ENCODE data around the gene BRD1.

Gene BRD1

DNA sequence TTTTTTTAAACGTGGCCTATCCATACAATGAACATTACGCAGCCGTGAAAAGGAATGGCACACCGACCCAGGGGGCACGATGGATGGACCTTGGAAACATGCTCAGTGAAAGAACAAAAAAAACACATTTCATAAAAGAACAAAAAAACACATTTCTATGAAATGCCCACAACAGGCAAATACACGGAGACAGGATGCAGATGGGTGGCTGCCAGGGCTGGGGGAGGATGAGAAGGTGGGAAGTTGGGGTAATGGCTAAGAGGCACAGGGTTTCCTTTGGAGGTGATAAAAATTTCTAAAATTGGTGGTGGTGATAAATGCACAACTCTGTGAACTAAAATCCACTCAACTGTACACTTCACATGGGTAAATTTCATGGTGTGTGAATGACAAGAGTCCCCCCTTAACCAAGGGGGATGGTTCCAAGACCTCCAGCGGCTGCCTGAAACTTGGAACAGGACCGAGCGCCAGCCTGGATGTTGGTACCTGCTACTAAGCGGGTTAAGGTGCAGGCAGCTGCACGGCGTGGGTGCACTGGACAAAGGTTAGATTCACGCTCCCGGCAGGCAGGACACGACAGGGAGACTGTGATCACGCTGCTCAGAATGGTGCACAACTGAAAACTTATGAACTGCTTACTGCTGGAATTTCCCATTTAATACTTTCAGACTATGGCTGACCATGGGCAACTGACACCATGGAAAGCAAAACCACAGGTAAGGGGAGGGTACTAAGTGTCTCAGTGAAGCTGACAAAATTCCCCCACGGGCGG lies 16.5 kb downstream of the BRD1 start:
- peak overlapping the region; percentile 5; the same call in 1 of the 2 replicates for H3K4me3 ChIP-seq (ENCODE audit: low read length)
- no peak for TF ChIP-seq ZNF274 (IDR thresholded peaks at IDR 0.05; ENCODE audit: low read depth, low read length)

- H3K4me3 ChIP-seq (ENCODE audit: low read length) = no peak overlapping the region
- no peak for TF ChIP-seq ZNF274 (IDR thresholded peaks at IDR 0.05; ENCODE audit: low read depth, low read length)
Observed at GRCh38 chr22:49810363-49811019, 17.2 kb downstream of the BRD1 start.

DNA sequence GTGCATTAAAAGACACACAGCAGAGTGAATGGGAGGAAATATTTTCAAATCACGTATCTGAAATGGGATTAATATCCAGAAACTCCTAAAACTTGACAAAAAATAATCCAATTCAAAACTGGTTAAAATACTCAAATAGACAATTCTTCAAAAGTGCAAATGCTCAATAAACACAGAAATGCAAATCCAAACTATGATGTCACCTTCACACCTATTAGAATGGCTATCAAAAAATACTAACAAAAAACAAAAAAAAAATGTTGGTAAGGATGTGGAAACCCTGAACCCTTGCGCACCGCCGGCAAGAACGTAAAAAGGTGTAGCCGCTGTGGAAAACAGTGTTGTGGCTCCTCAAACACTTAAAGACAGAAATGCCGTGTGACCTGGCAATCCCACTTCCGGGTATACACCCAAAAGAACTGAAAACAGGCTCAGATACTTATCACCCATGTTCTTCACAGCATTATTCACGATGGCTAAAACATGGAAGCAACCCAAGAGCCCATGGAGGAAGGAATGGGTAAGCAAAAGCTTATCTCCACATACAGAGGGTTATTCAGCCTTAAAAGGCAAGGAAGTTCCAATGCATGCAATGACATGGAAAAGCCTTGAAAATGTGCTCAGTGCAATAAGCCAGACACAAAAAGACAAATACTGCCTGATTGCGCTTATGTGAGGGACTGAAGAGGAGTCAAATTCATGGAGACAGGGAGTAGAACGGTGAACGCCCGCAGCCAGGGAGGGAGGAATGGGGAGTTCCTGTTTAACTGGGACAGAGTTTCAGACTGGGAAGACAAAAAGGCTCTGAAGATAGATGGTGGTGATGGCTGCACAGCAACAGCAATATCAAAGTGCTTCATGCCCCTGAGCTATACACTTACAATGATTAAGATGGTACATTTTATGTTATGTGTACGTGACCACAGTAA lies 19.6 kb downstream of the BRD1 start:
- H3K4me3 ChIP-seq (ENCODE audit: low read length) = no peak overlapping the region
- no peak for TF ChIP-seq ZNF274 (IDR thresholded peaks at IDR 0.05; ENCODE audit: low read depth, low read length)

- TF ChIP-seq ZNF274 (IDR thresholded peaks at IDR 0.05; ENCODE audit: low read depth, low read length) = no peak
- H3K4me3 ChIP-seq (ENCODE audit: low read length) = no peak overlapping the region
Observed at GRCh38 chr22:49807129-49807528, 20.5 kb downstream of the BRD1 start.

- no peak overlapping the region for H3K4me3 ChIP-seq (ENCODE audit: low read length)
- no peak for TF ChIP-seq ZNF274 (IDR thresholded peaks at IDR 0.05; ENCODE audit: low read depth, low read length)
Observed at GRCh38 chr22:49803737-49804375, 23.8 kb downstream of the BRD1 start.

DNA sequence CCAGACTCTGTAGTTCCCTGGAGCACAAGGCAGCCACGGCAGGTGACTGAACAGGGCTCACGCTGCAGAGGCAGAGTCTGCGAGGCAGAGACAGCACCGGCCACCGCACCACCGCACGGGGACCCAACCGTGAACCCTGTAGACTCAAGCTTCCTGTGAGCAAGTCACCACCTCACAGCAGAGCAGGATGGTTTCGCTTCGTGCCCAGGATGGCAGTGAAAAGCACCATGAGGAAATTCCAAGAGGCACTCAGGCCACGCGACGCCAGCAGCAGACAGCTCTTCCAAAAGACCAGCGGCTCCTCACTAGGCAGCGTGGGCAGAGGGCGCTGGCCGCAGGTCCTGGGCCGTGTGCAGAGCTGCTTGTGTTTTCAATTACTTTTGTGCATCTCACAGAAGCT lies 24.5 kb downstream of the BRD1 start:
- no peak for TF ChIP-seq ZNF274 (IDR thresholded peaks at IDR 0.05; ENCODE audit: low read depth, low read length)
- H3K4me3 ChIP-seq (ENCODE audit: low read length) = no peak overlapping the region

GRCh38 chr22:49801391-49802060 lies 26.1 kb downstream of the BRD1 start:
- TF ChIP-seq ZNF274 (IDR thresholded peaks at IDR 0.05; ENCODE audit: low read depth, low read length) = no peak
- H3K4me3 ChIP-seq (ENCODE audit: low read length) = no peak overlapping the region

- TF ChIP-seq ZNF274 (IDR thresholded peaks at IDR 0.05; ENCODE audit: low read depth, low read length) = no peak
Observed at GRCh38 chr22:49800408-49801238, 27.1 kb downstream of the BRD1 start.

GRCh38 chr22:49799431-49800075 lies 28.1 kb downstream of the BRD1 start:
- no peak overlapping the region for H3K4me3 ChIP-seq (ENCODE audit: low read length)
- no peak for TF ChIP-seq ZNF274 (IDR thresholded peaks at IDR 0.05; ENCODE audit: low read depth, low read length)

More at GRCh38 chr22:49800408-49801238, 27.1 kb downstream of the BRD1 start:
- no peak overlapping the region for H3K4me3 ChIP-seq (ENCODE audit: low read length)

DNA sequence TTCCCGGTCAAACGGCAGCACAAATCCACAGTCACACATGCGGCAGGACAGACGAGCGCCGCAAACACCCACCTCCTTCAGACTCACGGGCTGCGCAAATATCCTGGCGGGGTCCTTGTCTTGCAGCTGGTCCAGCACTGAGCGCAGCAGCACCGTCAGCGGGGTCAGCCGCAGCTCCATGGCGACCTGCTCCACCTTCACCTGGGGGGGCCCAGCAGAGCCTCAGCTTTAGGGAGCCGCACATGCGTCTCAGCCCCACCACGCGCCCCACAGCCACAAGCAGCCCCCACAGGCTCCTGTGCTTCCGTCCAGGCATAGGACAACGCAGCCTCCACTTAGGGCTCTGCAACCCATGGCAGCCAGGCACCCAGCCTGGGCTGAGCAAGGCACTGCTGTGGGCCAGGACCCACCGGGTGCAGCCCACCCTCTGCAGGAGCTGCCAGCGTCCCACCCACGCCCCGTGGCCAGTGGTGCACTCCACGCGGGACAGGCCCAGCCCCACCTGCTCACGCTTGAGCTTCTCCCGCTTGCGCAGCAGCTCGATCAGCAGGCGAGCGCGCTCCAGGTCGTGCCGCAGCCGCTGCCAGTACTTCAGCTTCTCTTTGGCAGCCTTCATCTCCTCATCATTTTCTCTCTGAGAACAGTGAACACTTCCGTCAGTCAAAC lies 29.1 kb downstream of the BRD1 start:
- H3K4me3 ChIP-seq (ENCODE audit: low read length) = no peak overlapping the region

GRCh38 chr22:49797706-49798105 lies 30.0 kb downstream of the BRD1 start:
- no peak for TF ChIP-seq ZNF274 (IDR thresholded peaks at IDR 0.05; ENCODE audit: low read depth, low read length)
- no peak overlapping the region for H3K4me3 ChIP-seq (ENCODE audit: low read length)

More for the DNA sequence above, 29.1 kb downstream of the BRD1 start:
- TF ChIP-seq ZNF274 (IDR thresholded peaks at IDR 0.05; ENCODE audit: low read depth, low read length) = no peak

All from GM08714 (cell line).